Uterus (tissue), 2 donors: ENCODE results near the gene SMOC2.

ENCODE experiments used
- POLR2A ChIP-seq, 2 donors: fragments of 450-650 bp; IDR thresholded peaks; one replicate each; pipeline ENCODE4 v1.6.1; 2016; ENCODE audit warnings: antibody characterized with exemption in 2 of 2, mild to moderate bottlenecking in 1 of 2, moderate library complexity in 1 of 2
- TF ChIP-seq, protein P1 (sequence below), 4 experiments: fragments of 200-600 bp in 2 of 4; fragments of 450-650 bp in 2 of 4; sonication (generic) in 2 of 4; IDR thresholded peaks; one replicate each; pipeline ENCODE4 v1.5.1; 2016 to 2019; ENCODE audit warnings: antibody characterized with exemption in 4 of 4, mild to moderate bottlenecking in 2 of 4, moderate library complexity in 1 of 4

DNA sequence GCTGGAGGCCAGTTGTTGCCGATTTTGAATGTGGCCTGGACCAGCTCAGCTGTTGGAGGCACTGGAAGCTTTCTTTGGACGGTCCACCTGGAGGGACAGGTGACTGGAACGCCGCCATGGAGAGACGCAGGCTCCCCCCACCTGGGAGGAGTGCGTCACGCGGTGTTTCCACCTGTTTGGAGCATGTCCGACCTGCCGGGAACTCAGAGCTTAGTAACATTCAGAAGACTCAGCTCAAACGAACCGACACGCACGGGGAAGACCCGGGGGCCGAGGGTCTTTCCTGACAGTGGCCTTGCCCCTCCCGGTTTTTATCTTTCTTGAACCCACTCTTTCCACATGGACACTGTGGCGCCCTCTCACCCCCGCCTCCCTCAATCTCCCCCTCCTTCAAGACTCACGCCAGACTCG lies 141.6 kb downstream of the SMOC2 start:
- TF ChIP-seq, protein P1, sequence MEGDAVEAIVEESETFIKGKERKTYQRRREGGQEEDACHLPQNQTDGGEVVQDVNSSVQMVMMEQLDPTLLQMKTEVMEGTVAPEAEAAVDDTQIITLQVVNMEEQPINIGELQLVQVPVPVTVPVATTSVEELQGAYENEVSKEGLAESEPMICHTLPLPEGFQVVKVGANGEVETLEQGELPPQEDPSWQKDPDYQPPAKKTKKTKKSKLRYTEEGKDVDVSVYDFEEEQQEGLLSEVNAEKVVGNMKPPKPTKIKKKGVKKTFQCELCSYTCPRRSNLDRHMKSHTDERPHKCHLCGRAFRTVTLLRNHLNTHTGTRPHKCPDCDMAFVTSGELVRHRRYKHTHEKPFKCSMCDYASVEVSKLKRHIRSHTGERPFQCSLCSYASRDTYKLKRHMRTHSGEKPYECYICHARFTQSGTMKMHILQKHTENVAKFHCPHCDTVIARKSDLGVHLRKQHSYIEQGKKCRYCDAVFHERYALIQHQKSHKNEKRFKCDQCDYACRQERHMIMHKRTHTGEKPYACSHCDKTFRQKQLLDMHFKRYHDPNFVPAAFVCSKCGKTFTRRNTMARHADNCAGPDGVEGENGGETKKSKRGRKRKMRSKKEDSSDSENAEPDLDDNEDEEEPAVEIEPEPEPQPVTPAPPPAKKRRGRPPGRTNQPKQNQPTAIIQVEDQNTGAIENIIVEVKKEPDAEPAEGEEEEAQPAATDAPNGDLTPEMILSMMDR (IDR thresholded peaks at IDR 0.05), result no peak
- TF ChIP-seq POLR2A (IDR thresholded peaks at IDR 0.05), result no peak
